PC-3 (cell line): ENCODE results near the gene ZNF319. TPM values are rescaled to one million over a fixed set of nuclear protein-coding genes. Genes with fewer than 3 reads are reported as not detected.

Experiments
- ATAC-seq: fragments of 200-7000 bp; cut with Tn5 transposase; 2 replicates; pipeline ENCODE4 v1.9.1; 2020; ENCODE audit warnings: mild to moderate bottlenecking, moderate library complexity
- BruUV-seq: library from RNA; stranded (reverse); fragments of 400-500 nt; replicated peaks from 2 replicates; lab custom pipeline; 2021; lab: Mats Ljungman, UMichigan
- CTCF ChIA-PET: fragments of 300-600 bp; sonication (Branson Sonifier 250); formaldehyde crosslinking; loops from one replicate; lab custom pipeline; 2022; ENCODE audit warnings: antibody characterized with exemption; lab: Charles Lee
- POLR2A ChIA-PET: fragments of 300-600 bp; sonication (Branson Sonifier 250); formaldehyde crosslinking; loops from one replicate; lab custom pipeline; 2022; ENCODE audit warnings: antibody characterized with exemption; ENCODE audit not compliant: unreplicated experiment; lab: Charles Lee
- DNase-seq: peaks from one replicate; pipeline ENCODE4 v3.0.0-alpha.2; 2015
- H2AFZ ChIP-seq: fragments of 300-600 bp; sonication (generic); 2 replicates; pipeline ENCODE4 v1.6.0; 2016; ENCODE audit warnings: antibody characterized with exemption, low read length
- H3F3A ChIP-seq: fragments of 300-600 bp; sonication (generic); one replicate; pipeline ENCODE4 v1.6.0; 2017; ENCODE audit warnings: antibody characterized with exemption, low read length, control low read depth, mild to moderate bottlenecking; ENCODE audit not compliant: unreplicated experiment
- H3K27ac ChIP-seq: fragments of 300-600 bp; sonication (generic); 2 replicates; pipeline ENCODE4 v1.5.1; 2016; ENCODE audit warnings: mild to moderate bottlenecking, low read length
- H3K27me3 ChIP-seq: fragments of 300-600 bp; sonication (generic); 2 replicates; pipeline ENCODE4 v1.6.1; 2016; ENCODE audit warnings: low read length, mixed read lengths
- H3K36me3 ChIP-seq: fragments of 300-600 bp; sonication (generic); 2 replicates; pipeline ENCODE4 v1.6.1; 2016; ENCODE audit warnings: low read depth, mixed run types, low read length, mixed read lengths
- H3K4me1 ChIP-seq: fragments of 300-600 bp; sonication (generic); 2 replicates; pipeline ENCODE4 v1.5.1; 2016; ENCODE audit warnings: low read length; ENCODE audit not compliant: insufficient read depth
- H3K4me2 ChIP-seq: fragments of 300-600 bp; sonication (generic); 2 replicates; pipeline ENCODE4 v1.6.0; 2016; ENCODE audit warnings: low read length
- H3K4me3 ChIP-seq: fragments of 300-600 bp; sonication (generic); 2 replicates; pipeline ENCODE4 v1.5.1; 2016; ENCODE audit warnings: mild to moderate bottlenecking, low read length, mixed read lengths
- H3K79me2 ChIP-seq: fragments of 300-600 bp; sonication (generic); 2 replicates; pipeline ENCODE4 v1.6.1; 2017; ENCODE audit warnings: low read length, mixed read lengths
- H3K9ac ChIP-seq: fragments of 300-600 bp; sonication (generic); 2 replicates; pipeline ENCODE4 v1.6.0; 2016; ENCODE audit warnings: mild to moderate bottlenecking, low read length
- H3K9me2 ChIP-seq: fragments of 300-600 bp; sonication (generic); replicated peaks from 2 replicates; pipeline ENCODE4 v1.6.1; 2016; ENCODE audit warnings: mixed run types, low read length, mixed read lengths
- H3K9me3 ChIP-seq: fragments of 300-600 bp; sonication (generic); 2 replicates; pipeline ENCODE4 v1.6.1; 2016; ENCODE audit warnings: low read length, mixed read lengths
- H4K20me1 ChIP-seq: fragments of 300-600 bp; sonication (generic); 2 replicates; pipeline ENCODE4 v1.6.1; 2016; ENCODE audit warnings: low read length, mixed read lengths
- EZH2 ChIP-seq: fragments of 300-600 bp; sonication (generic); IDR thresholded peaks from one replicate; pipeline ENCODE4 v1.6.1; 2017; ENCODE audit warnings: antibody characterized with exemption, mild to moderate bottlenecking, low read length; ENCODE audit not compliant: unreplicated experiment
- EZH2phosphoT487 ChIP-seq: fragments of 300-600 bp; sonication (generic); IDR thresholded peaks from 2 replicates; pipeline ENCODE4 v1.6.1; 2018; ENCODE audit warnings: mild to moderate bottlenecking, antibody characterized with exemption, low read length, borderline replicate concordance
- intact Hi-C: fragments of 100-400 bp; cut with micrococcal nuclease; formaldehyde crosslinking; loops from 2 replicates; pipeline ENCODE4 v1.9.0; 2023
- total RNA-seq: library from RNA; depleted of rRNA; stranded (reverse); fragments of >200 nt; gene quantifications from 2 replicates; pipeline ENCODE4 v1.2.3, GENCODE V29; 2014
- TF ChIP-seq, protein P1 (sequence below): fragments of 300-600 bp; sonication (generic); conservative IDR thresholded peaks from 2 replicates; pipeline ENCODE4 v1.5.1; 2017; ENCODE audit warnings: antibody characterized with exemption, low read depth, mild to moderate bottlenecking, low read length

The ZNF319 gene
- total RNA-seq, 1 experiment from 2014 or later: 2.2 TPM

DNA sequence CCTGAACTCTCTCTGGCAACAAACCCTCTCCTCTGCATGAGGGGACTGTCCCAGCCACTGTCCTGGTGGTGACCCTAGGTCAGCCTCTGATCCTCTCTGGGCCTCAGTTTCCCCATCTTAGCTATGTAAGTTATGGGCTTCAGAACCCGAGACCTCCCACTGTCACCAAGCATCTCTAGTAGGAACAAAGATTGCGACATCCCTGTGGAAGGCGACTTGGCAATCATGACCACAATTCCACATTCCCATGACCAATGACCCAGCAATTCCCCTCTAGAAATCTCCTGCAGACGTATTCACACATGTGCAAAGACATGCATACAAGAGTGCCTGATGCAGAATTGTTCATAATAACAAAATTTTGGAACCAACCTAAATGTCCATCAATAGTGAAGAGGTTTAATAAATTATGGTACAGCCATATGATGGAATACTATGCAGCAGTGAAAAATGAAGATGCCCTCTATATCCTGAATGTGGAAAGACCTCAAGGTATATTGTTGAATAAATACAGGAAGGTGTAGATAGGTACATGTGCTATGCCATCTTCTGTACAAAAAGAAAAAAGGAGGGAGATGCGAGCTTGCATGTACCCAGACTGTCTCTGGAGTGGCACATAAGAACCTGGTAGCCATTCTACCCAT, 50.8 kb downstream of the ZNF319 start:
- no peak overlapping the region for H3K4me3 ChIP-seq
- intact Hi-C loops: no loop called here
- H3K27ac ChIP-seq: no peak overlapping the region
- no peaks in the 10 kb centered on the region for H3K9me3 ChIP-seq
- H4K20me1 ChIP-seq: no peaks in the 10 kb centered on the region
- no peak overlapping the region for H2AFZ ChIP-seq
- no peak for DNase-seq
- H3K9me2 ChIP-seq: no peaks in the 10 kb centered on the region
- no peaks in the 10 kb centered on the region for H3K4me1 ChIP-seq
- no peaks in the 10 kb centered on the region for H3K36me3 ChIP-seq
- H3K9ac ChIP-seq: no peak overlapping the region
- H3F3A ChIP-seq: no peaks in the 10 kb centered on the region
- ChIA-PET CTCF (no interaction called here), POLR2A (no interaction called here)
- ATAC-seq: no peak
- no TSS peak for BruUV-seq
- H3K27me3 ChIP-seq: no peaks in the 10 kb centered on the region
- H3K4me2 ChIP-seq: no peak overlapping the region
- TF ChIP-seq, protein P1, sequence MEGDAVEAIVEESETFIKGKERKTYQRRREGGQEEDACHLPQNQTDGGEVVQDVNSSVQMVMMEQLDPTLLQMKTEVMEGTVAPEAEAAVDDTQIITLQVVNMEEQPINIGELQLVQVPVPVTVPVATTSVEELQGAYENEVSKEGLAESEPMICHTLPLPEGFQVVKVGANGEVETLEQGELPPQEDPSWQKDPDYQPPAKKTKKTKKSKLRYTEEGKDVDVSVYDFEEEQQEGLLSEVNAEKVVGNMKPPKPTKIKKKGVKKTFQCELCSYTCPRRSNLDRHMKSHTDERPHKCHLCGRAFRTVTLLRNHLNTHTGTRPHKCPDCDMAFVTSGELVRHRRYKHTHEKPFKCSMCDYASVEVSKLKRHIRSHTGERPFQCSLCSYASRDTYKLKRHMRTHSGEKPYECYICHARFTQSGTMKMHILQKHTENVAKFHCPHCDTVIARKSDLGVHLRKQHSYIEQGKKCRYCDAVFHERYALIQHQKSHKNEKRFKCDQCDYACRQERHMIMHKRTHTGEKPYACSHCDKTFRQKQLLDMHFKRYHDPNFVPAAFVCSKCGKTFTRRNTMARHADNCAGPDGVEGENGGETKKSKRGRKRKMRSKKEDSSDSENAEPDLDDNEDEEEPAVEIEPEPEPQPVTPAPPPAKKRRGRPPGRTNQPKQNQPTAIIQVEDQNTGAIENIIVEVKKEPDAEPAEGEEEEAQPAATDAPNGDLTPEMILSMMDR: no peak
- TF ChIP-seq EZH2phosphoT487: no peak
- H3K79me2 ChIP-seq: no peaks in the 10 kb centered on the region

DNA sequence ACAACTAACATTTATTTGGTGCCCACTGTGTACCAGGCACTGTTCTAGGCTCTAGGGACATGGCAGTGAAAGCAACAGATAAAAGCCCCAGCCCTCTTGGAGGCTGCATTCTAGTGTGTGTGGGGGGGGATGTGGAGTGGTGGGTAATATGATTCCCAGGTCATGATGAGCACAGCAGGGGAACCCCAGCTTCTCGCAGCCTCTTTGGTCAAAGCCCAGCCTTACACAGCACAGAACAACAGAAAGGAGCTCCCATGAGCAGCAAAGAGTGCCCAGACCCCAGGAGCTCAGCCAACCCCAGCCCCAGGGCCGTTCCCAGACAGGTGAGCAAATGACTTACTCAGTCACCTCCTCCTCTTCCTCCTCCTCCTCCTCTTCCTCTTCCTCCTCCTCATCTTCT, 51.5 kb downstream of the ZNF319 start:
- no peaks in the 10 kb centered on the region for H3K36me3 ChIP-seq
- ChIA-PET POLR2A (no interaction called here), CTCF (no interaction called here)
- ATAC-seq (no peak), DNase-seq (no peak)
- H3K79me2 ChIP-seq: no peaks in the 10 kb centered on the region
- no TSS peak for BruUV-seq
- H3K9me2 ChIP-seq: no peaks in the 10 kb centered on the region
- H4K20me1 ChIP-seq: no peaks in the 10 kb centered on the region
- H3F3A ChIP-seq: no peaks in the 10 kb centered on the region
- TF ChIP-seq EZH2phosphoT487 (no peak), EZH2 (no peak)
- TF ChIP-seq, protein P1: no peak
- H3K4me2 ChIP-seq: no peak overlapping the region
- intact Hi-C loops: no loop called here
- H3K4me1 ChIP-seq: no peaks in the 10 kb centered on the region
- H2AFZ ChIP-seq: no peak overlapping the region
- no peaks in the 10 kb centered on the region for H3K27me3 ChIP-seq
- no peak overlapping the region for H3K27ac ChIP-seq
- no peak overlapping the region for H3K4me3 ChIP-seq
- H3K9me3 ChIP-seq: no peaks in the 10 kb centered on the region
- no peak overlapping the region for H3K9ac ChIP-seq

- no peaks in the 10 kb centered on the region for H4K20me1 ChIP-seq
- no peaks in the 10 kb centered on the region for H3K9me2 ChIP-seq
- TF ChIP-seq, protein P1: no peak
- TF ChIP-seq EZH2 (no peak), EZH2phosphoT487 (no peak)
- no peak overlapping the region for H3K4me2 ChIP-seq
- no peak for DNase-seq
- ChIA-PET POLR2A (no interaction called here), CTCF (no interaction called here)
- H2AFZ ChIP-seq: no peak overlapping the region
- ATAC-seq: no peak
- no peaks in the 10 kb centered on the region for H3K79me2 ChIP-seq
- H3K27ac ChIP-seq: no peak overlapping the region
- H3K27me3 ChIP-seq: no peaks in the 10 kb centered on the region
- H3K9ac ChIP-seq: no peak overlapping the region
- no peaks in the 10 kb centered on the region for H3K9me3 ChIP-seq
- no peaks in the 10 kb centered on the region for H3K36me3 ChIP-seq
- no TSS peak for BruUV-seq
- intact Hi-C loops: no loop called here
- no peaks in the 10 kb centered on the region for H3K4me1 ChIP-seq
- no peak overlapping the region for H3K4me3 ChIP-seq
- H3F3A ChIP-seq: no peaks in the 10 kb centered on the region
These were observed 52.4 kb downstream of the ZNF319 start for GRCh38 chr16:57948027-57948426.
